HEK293 (cell line): Measurements from ENCODE around the gene FUT6.
A peak's percentile ranks its signal among the peaks of the same experiment; 100 is the strongest.

Experiments used
- BCL11B ChIP-seq: fragments of 450-650 bp; formaldehyde crosslinking; IDR thresholded peaks from 2 replicates; pipeline ENCODE4 v1.5.1; 2016; ENCODE audit warnings: low read depth, missing biosample characterization, missing genetic modification characterization
- BCL6B ChIP-seq: fragments of 450-650 bp; formaldehyde crosslinking; IDR thresholded peaks from 2 replicates; pipeline ENCODE4 v1.5.1; 2017; ENCODE audit warnings: missing biosample characterization, missing genetic modification characterization
- CTCF ChIP-seq: fragments of 450-650 bp; formaldehyde crosslinking; IDR thresholded peaks from 2 replicates; pipeline ENCODE4 v1.5.1; 2016; ENCODE audit warnings: missing biosample characterization, missing genetic modification characterization
- EGR2 ChIP-seq: fragments of 450-650 bp; formaldehyde crosslinking; IDR thresholded peaks from 2 replicates; pipeline ENCODE4 v1.5.1; 2016; ENCODE audit warnings: low read depth, missing biosample characterization, missing genetic modification characterization
- KLF17 ChIP-seq: fragments of 450-650 bp; formaldehyde crosslinking; IDR thresholded peaks from 2 replicates; pipeline ENCODE4 v1.5.1; 2016; ENCODE audit warnings: missing biosample characterization, missing genetic modification characterization
- KLF8 ChIP-seq: fragments of 450-650 bp; formaldehyde crosslinking; IDR thresholded peaks from 2 replicates; pipeline ENCODE4 v1.5.1; 2016; ENCODE audit warnings: missing biosample characterization, missing genetic modification characterization
- MYNN ChIP-seq: fragments of 450-650 bp; formaldehyde crosslinking; IDR thresholded peaks from 2 replicates; pipeline ENCODE4 v1.5.1; 2016; ENCODE audit warnings: missing biosample characterization, missing genetic modification characterization, borderline replicate concordance
- TCF7L2 ChIP-seq: IDR thresholded peaks from 2 replicates; pipeline ENCODE4 v1.6.1; 2011; ENCODE audit warnings: low read depth, mild to moderate bottlenecking, inconsistent platforms, low read length, moderate library complexity, borderline replicate concordance
- YY2 ChIP-seq: fragments of 450-650 bp; formaldehyde crosslinking; IDR thresholded peaks from 2 replicates; pipeline ENCODE4 v1.5.1; 2016; ENCODE audit warnings: missing biosample characterization, missing genetic modification characterization
- ZBTB44 ChIP-seq: fragments of 450-650 bp; IDR thresholded peaks from 2 replicates; pipeline ENCODE4 v1.5.1; 2018; ENCODE audit warnings: missing biosample characterization, mild to moderate bottlenecking, missing genetic modification characterization
- ZBTB49 ChIP-seq: fragments of 450-650 bp; formaldehyde crosslinking; IDR thresholded peaks from 2 replicates; pipeline ENCODE4 v1.5.1; 2016; ENCODE audit warnings: missing biosample characterization, missing genetic modification characterization, low read depth
- ZNF138 ChIP-seq: fragments of 450-650 bp; formaldehyde crosslinking; IDR thresholded peaks from 2 replicates; pipeline ENCODE4 v1.5.1; 2016; ENCODE audit warnings: missing biosample characterization, missing genetic modification characterization, borderline replicate concordance
- ZNF184 ChIP-seq: fragments of 450-650 bp; IDR thresholded peaks from 2 replicates; pipeline ENCODE4 v1.5.1; 2018; ENCODE audit warnings: missing biosample characterization, mild to moderate bottlenecking, missing genetic modification characterization
- ZNF214 ChIP-seq: fragments of 450-650 bp; formaldehyde crosslinking; IDR thresholded peaks from 2 replicates; pipeline ENCODE4 v1.5.1; 2017; ENCODE audit warnings: missing biosample characterization, mild to moderate bottlenecking, missing genetic modification characterization, borderline replicate concordance
- ZNF24 ChIP-seq: fragments of 450-650 bp; formaldehyde crosslinking; IDR thresholded peaks from 2 replicates; pipeline ENCODE4 v1.5.1; 2016; ENCODE audit warnings: missing biosample characterization, missing genetic modification characterization
- ZNF266 ChIP-seq: fragments of 450-650 bp; formaldehyde crosslinking; IDR thresholded peaks from 2 replicates; pipeline ENCODE4 v1.5.1; 2016; ENCODE audit warnings: missing biosample characterization, missing genetic modification characterization, low read depth
- ZNF274 ChIP-seq, 2 experiments: fragments of 200-500 bp in 1 of 2; fragments of 450-650 bp in 1 of 2; sonication (Bioruptor generic) in 1 of 2; formaldehyde crosslinking in 1 of 2; IDR thresholded peaks; 2 replicates each; pipeline versions ENCODE4 v1.5.1 to v1.6.1; 2014 to 2016; ENCODE audit warnings: borderline replicate concordance in 1 of 2, inconsistent platforms in 1 of 2, low read length in 1 of 2, missing biosample characterization in 1 of 2, missing genetic modification characterization in 1 of 2
- ZNF280D ChIP-seq: fragments of 450-650 bp; formaldehyde crosslinking; IDR thresholded peaks from 2 replicates; pipeline ENCODE4 v1.5.1; 2016; ENCODE audit warnings: missing biosample characterization, missing genetic modification characterization
- ZNF600 ChIP-seq: fragments of 450-650 bp; formaldehyde crosslinking; IDR thresholded peaks from 2 replicates; pipeline ENCODE4 v1.5.1; 2016; ENCODE audit warnings: missing biosample characterization, missing genetic modification characterization
- ZNF658 ChIP-seq: fragments of 450-650 bp; formaldehyde crosslinking; IDR thresholded peaks from 2 replicates; pipeline ENCODE4; 2016; ENCODE audit warnings: missing biosample characterization, missing genetic modification characterization
- ZNF692 ChIP-seq: fragments of 450-650 bp; formaldehyde crosslinking; IDR thresholded peaks from 2 replicates; pipeline ENCODE4 v1.5.1; 2016; ENCODE audit warnings: missing biosample characterization, missing genetic modification characterization
- ZNF76 ChIP-seq: fragments of 450-650 bp; formaldehyde crosslinking; IDR thresholded peaks from 2 replicates; pipeline ENCODE4; 2016; ENCODE audit warnings: low read depth, missing biosample characterization, missing genetic modification characterization, borderline replicate concordance
- ZNF843 ChIP-seq: fragments of 450-650 bp; formaldehyde crosslinking; IDR thresholded peaks from 2 replicates; pipeline ENCODE4 v1.5.1; 2016; ENCODE audit warnings: missing biosample characterization, missing genetic modification characterization
- ZSCAN18 ChIP-seq: fragments of 450-650 bp; formaldehyde crosslinking; IDR thresholded peaks from 2 replicates; pipeline ENCODE4 v1.5.1; 2016; ENCODE audit warnings: missing biosample characterization, missing genetic modification characterization
- ZXDB ChIP-seq: fragments of 450-650 bp; formaldehyde crosslinking; IDR thresholded peaks from 2 replicates; pipeline ENCODE4 v1.5.1; 2016; ENCODE audit warnings: missing biosample characterization, missing genetic modification characterization

Gene FUT6

GRCh38 chr19:5850743-5851293 lies 11.3 kb upstream of the FUT6 start (continued):
- no peak for TF ChIP-seq CTCF
- peak; percentile 29; the same call in 1 of the 2 replicates for TF ChIP-seq ZNF692 (tag by site-specific recombination)
- no peak for TF ChIP-seq TCF7L2
- no peak for TF ChIP-seq ZNF266 (tag by site-specific recombination)
- TF ChIP-seq ZNF76 (tag by site-specific recombination): no peak
- no peak for TF ChIP-seq BCL11B (tag by site-specific recombination)
- no peak for TF ChIP-seq ZNF214 (tag by site-specific recombination)
- TF ChIP-seq ZNF600 (tag by site-specific recombination): no peak
- no peak for TF ChIP-seq ZNF658 (tag by site-specific recombination)
- no peak for TF ChIP-seq ZBTB49 (tag by site-specific recombination)
- no peak for TF ChIP-seq KLF8 (tag by site-specific recombination)
- no peak for TF ChIP-seq ZNF280D (tag by site-specific recombination)
- no peak for TF ChIP-seq ZXDB (tag by site-specific recombination)
- no peak for TF ChIP-seq ZNF138 (tag by site-specific recombination)
- TF ChIP-seq ZNF274 (IDR thresholded peaks at IDR 0.05; ENCODE audit: low read length): no peak
- no peak for TF ChIP-seq ZNF274 (tag by site-specific recombination; IDR thresholded peaks at IDR 0.05; ENCODE audit: borderline replicate concordance)
- TF ChIP-seq ZNF24 (tag by site-specific recombination): no peak
- no peak for TF ChIP-seq MYNN (tag by site-specific recombination)
- TF ChIP-seq ZNF184 (tag by site-specific recombination): no peak
- no peak for TF ChIP-seq YY2 (tag by site-specific recombination)
- no peak for TF ChIP-seq BCL6B (tag by site-specific recombination)
- TF ChIP-seq KLF17: no peak
- no peak for TF ChIP-seq ZSCAN18 (tag by site-specific recombination)
- no peak for TF ChIP-seq EGR2 (tag by site-specific recombination)
- peak; percentile 33; the same call in 1 of the 2 replicates for TF ChIP-seq ZBTB44 (tag by site-specific recombination)
- no peak for TF ChIP-seq ZNF843 (tag by site-specific recombination)
